GM12892 (cell line): ENCODE data around the gene TIAL1.

Experiments
- POLR2A ChIP-seq: IDR thresholded peaks from 2 replicates; pipeline ENCODE4 v1.6.1; 2011; ENCODE audit warnings: low read depth, low read length, control low read depth
- POLR2AphosphoS5 ChIP-seq: IDR thresholded peaks from 2 replicates; pipeline ENCODE4 v1.6.1; 2011; ENCODE audit warnings: low read depth, low read length, control low read depth

GRCh38 chr10:119642556-119643111, 45.9 kb upstream of the TIAL1 start:
- TF ChIP-seq POLR2A (no peak), POLR2AphosphoS5 (no peak)
